ENCODE results near the gene KATNB1.
"Not testable (repeated sequence)": the region's sequence is repeated elsewhere in the genome, so short reads cannot be mapped to it uniquely, and the experiment has no call there.

The KATNB1 gene

DNA sequence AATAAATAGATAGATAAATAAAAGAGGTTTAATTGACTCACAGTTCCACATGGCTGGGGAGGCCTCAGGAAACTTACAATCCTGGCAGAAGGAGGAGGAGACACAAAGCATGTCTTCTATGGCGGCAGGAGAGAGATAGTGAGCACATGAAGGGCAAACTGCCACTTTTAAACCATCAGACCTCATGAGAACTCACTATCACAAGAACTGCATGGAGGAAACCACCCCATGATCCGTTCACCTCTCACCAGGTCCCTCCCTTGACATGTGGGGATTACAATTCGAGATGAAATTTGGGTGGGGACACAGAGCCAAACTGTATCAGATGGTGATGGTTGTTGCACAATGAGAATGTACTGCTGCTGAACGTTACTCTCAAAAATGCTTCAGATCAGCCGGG, 44.3 kb downstream of the KATNB1 start:
- DNase-seq, result not testable (repeated sequence)

DNA sequence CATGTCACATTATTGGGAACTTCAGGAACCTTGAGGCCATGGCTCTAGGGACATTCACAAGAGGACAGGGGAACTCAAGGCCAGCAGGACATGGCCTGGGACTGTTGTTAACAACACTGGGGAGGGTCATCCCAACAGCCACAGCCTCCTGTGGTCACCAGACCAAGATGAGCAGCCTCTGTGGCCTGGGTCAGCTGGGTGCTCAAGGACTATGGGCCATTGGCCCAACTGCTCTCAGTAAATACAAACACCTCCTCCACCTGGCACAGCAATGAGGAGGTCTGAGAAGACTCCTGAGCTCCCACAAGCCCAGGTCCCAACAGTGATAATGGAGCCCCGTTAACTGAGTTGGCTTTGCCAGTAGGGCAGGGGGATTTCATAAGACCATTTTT, 45.8 kb downstream of the KATNB1 start:
- no peak for DNase-seq

DNA sequence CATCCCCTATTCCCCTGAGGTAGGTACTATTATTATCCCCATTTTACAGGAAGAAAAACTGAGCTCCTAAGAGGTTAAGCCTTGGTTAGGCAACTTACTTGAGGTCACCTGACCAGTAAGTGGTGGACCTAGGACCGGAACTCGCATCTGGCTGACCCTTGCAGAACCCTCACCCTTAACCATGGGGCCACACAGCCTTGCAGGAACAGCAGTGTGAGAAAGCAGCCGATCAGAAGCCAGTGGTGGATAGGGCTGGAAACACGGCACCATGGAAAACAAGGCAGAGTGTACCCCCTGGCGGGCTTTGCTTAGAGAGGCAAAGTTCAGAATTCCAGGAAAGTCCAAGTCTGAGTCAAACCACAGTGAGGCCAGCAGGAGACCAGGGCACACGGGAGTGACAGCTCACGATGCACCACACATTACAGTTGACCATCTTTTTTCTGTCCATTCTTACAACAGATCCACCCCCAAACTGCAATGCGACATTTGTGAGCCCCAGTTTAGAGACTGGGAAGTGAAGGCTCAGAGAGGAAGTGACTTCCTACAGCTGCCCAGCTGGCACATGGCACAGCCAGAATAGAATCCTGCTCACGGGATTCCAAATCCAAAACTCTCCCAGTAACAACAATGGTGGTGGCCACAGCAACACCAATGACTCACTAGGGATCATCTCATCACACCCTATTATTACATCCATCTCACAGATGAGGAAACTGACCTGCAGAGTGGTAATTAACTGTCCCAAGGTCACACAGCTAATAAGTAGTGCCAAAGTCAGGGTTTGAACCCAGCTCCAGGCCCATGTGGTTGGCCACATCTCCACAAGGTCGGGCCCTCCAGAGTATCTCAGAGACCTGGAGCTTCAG, 46.4 kb downstream of the KATNB1 start:
- DNase-seq, result no peak

DNA sequence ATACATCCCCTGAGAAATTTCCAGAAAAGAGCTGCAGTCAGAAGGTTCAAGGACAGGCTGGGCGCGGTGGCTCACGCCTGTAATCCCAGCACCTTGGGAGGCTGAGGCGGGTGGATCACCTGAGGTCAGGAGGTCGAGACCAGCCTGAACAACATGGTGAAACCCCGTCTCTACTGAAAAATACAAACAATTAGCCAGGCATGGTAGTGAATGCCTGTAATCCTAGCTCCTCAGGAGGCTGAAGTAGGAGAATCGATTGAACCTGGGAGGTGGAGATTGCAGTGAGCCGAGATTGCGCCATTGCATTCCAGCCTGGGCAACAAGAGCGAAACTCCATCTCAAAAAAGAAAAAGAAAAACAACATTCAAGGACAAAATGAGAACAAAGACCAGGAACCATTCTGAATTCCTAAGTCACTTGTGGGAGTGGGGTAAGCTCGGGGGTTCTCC, 47.1 kb downstream of the KATNB1 start:
- not testable (repeated sequence) for DNase-seq

DNA sequence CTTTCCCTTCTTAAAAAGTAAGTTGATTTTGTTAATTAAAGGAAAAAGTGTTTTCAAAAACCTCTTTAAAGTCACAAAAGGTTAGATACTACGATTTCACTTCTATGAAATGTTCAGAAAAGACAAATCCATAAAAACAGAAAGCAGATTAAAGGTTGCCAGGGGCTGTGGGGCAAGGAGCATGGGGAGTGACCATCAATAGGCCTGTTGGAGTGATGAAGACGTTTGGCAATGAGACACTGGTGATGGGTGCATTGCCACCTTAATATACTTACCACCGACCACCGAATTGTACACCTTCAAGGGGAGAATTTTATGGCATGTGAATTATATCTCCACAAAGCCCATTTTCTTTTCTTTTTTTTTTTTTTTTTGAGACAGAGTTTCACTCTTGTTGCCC, 47.5 kb downstream of the KATNB1 start:
- DNase-seq, result no peak

DNA sequence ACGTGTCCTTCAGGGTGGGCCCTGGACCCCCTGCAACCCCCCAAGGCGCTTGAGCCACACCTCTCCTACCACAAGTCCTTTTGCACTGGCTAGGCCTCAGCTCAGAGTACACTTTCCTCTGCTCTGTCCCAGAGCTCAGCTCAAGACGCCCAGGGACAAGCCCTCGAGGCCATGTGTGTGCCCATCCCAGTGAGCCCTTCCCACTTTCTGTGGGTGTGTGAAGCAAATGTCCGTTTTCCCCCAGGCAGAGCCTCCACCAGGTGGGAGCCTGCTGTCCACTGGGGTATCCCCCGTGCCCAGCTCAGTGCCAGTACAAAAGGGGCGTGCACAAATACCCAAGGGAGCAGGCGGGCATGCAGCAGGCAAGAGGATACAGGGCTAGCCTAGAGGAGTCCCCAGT, 48.3 kb downstream of the KATNB1 start:
- no peak for DNase-seq

DNA sequence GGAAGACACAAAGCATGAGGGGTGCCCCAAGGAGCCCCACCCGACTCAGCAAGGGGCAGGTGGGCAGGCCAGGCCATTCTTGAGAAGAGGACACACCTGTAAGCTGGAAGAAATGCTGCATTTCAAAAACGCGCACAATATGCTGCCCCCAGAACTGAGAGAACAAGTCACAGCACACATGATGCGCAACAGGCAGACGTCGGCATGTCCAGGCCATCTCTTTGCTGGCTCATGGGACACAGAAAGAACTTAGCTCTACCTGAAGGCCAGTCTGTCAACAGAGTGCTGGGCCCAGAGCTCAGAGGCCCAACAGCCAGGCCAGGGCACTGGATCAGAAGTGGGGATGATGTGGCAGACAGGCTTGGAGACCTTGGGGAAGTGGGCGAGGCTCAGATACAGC, 48.8 kb downstream of the KATNB1 start:
- no peak for DNase-seq

DNA sequence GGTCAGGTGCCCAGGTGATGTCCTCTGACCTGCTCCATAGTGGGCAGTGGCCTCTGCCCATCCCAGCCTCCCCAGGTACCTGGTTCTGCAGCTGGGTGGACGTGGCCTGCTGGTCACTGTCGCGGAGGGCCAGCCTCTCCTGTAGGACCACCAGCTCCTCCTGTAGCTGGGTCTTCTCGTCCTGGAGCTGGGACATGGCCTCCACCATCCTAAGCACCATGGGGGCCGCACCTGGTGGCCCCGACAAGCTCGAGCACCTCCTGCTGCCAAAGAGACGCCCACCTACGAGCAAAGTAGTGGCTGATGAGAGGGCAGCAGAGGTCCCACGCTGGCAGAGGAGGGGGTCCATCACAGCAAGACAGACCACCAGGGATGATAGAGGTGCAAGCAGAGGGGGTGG, 49.8 kb downstream of the KATNB1 start:
- DNase-seq, result no peak

DNA sequence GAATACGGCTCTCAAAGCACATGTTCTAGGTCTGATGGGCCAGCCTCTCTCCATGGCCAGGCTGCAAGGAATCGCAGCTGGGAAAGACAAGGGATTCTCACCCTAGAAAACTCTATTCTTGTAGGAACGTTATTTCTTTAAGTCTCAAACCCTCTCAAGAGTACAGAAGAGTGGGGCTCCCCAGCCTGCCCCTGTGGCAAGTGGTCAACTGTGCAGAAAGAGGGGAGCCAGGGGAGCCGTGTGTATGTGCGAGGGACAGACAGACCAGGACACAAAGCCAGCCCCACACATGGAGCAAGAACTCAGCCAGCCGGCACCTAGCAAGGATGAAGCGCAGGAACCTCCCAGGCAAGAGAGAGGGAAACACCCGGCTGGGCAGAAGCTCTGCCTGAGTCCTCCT, 50.4 kb downstream of the KATNB1 start:
- no peak for DNase-seq

DNA sequence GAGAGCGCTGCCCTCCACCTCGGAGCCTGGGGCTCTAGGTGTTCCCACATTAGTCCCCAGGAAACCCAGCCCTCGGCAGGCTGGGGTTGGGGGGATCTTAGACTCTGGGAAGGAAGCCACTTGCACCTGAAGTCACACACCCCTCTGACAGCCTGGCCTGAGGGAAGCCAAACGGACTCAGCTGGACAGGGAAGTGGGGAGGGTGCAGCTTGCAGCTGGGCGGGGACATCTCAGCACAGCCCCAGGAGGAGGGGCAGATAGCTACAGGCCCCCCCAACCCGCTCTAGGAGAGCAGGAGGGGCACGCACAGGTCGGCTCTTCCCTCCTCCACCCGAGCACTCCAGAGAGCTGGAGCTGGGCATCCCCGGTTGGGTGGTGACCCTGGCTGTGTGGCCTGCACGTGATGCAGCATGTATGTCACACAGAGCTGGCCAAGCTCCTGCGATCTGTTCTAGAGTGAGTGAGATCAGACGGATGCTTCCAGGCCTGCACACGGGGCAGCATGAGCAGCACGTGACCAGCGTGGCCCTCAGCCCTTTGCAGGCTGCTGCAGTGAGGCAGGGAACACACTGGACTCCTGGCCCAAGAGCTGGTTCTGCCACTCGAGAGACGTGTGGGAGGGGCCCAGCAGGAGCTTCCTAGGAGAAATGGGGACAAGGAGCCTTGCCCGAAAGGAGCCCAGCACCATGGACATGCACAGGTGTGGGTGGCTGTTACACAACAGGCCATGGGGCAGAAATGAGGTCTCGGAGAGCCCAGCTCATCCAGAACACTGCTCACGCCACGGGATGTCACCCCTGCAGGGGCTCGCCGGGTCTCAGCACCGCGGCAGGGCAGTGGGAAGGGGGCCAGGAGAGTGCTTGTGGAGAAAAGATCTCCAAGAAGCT, 51.3 kb downstream of the KATNB1 start:
- DNase-seq, result no peak

DNA sequence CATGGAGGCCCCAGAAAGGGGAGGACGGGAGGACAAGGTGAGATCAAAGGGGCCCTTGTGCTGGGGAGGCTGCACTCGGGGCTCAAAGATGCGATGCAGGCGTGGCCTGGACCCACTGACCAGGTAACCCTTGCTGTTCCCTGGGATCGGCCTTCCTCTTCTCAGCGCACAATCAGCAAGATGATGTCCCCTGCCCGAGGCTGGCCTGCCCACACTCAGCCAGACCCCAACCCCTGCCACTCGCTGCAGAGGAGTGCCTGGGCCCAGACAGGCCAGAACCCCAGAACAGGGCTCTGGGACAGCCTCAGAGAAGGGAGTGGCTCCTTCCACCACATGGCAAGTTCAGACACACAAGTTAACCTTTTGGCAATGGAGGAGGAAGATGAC, 51.9 kb downstream of the KATNB1 start:
- DNase-seq, result no peak

DNA sequence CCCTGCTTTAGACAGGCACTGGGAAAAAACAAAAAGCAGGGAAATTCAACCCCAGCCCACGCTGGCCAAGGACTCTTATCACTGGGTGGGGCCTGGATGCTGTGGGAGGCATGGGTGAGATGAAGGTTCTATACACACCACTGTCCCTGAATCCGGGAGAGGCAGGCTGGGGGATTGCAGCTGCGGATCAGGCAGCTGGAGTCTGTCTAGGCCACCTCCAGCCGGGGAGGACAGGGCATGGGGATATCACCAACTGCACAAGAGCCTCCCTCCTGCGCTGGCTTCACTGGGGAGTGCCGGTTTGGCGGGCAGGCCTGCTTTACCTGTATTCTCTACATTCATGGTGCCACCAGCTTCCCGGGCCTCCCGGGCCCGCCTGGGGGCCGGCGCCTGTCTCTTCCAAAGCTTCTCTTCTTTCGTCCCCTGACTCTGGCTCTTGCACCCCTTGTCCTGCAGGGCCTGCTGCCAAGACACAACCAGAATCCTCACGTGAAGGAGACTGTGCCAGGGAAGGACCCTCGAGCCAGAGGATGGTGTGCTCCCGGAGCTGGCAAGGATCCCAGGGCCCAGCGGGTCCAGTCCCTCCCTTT, 52.8 kb downstream of the KATNB1 start:
- no peak for DNase-seq

DNA sequence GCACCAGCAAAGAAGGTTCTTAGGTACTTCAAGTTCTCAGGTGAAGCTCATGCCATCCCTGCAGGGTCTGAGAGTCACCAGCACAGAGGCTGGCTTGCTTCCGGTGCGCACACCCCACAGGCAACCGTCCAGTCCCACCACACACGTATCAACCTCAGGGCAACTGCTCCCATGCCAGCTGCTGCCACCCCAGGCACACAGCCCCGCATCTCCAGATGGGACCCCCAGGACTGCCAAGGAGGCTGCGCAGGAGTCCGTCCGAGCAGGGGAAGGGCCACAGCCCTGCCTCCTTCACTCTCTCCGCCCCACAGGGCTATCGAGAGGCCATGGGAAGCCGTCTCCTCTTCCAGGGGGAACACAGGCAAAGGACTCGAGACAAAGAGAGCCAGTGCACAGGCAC, 53.4 kb downstream of the KATNB1 start:
- no peak for DNase-seq

DNA sequence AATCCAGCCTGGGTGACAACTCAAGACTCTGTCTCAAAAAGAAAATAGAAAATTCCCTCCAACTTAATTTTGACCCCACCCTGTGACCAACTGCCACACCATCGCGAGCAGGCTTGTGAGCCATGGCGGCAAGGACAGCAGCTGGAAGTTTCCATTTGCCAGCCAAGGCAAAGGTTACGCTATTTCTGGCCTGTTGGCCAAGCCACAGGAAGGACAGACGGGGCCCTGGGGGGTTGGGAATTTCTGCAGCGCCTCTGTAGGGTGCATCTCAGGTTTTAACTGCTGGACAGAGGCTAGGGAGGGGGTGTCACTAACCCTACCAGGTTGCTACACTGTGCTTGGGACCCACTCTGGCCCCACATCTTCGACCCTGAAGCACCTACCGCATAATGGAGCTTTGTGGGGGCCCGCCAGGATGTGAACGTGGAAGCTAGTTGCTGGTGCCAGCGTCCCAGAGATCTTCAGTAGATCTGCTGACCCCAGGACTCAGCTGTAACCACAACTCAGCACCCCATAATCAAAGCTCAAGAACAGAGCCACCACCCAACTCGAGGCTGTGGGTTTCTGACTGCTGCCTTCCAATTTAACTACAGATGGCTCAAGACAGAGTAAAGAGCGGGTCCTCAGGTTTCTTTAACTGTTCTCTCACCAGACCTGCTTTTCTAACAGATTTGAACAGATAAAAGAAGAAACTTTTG, 55.8 kb downstream of the KATNB1 start:
- DNase-seq, result peak; percentile 77

DNA sequence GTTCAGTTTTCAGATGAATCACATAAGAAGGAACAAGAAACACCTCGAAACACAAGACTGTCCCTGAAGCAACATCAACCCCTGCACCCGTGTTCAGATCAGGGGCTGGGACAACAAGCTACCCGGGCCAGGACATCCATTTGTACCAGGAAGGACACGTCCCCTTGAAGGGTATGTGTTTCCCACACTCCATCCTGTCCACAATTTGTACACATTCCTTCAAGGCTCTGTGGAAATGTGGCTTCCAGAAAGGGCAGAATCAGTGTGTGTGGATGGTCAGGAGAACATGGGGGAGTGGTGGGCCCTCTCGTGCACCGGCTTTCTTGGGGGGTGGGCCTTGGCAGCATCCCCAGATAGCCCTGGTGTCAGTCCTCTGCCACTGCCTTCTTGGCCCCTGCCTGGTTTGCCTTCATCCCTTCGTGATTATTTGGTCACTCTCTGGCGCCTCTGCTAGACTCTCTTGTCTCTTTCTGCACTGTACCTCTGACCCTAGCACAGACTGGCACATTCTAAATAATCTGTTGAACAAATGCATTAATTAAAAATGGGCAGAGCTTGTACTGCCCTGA, 56.4 kb downstream of the KATNB1 start:
- DNase-seq, result peak; percentile 33

DNA sequence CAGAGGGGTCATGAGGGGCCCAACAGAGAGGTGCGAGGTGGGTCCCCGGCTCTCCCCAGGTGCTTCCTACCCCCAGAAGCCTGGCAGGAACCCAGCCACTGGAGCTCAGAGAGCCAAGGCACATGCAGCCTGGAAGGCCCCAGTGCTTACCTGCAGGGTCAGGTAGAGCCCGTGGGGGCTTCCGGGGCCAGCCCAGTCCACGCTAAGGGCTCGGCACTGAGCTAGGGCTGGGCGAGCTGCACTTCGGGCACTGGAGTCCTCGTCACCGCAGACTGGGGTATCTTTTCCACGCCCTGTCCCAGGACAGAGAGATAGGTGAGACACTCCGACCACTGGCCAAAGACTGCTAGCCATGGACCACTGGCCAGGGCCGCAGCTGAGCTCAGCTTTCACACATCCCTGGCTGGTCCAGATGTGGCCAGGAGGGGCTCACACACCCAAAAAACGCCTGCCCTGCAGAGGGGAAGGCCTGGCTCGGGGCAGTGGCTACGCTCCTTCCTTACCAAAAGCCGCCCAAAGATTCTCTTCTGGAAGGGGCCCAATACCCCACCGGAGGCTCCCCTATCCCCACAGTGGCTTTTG, 59.4 kb downstream of the KATNB1 start:
- peak; percentile 11 for DNase-seq

DNA sequence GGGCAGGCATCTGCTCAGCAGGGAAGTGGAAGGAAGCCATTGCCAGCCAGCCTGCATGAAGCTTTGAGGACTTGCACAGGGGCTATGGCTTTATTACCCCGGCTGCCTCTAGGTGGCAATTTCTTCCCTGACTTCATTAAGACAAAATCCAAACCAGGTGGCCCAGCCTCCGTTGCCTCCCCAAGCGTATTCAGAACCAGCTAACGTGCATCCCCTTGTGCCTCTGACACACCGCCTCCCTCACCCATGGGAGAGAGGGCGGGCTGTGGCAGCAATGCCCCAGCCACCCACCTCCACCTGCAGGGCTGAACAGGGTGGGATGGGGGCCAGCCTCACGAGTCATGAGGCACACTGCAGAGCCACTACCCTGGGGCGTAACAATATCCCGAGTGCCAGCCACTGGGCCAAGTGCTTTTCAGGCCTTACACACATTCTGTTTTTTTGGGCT, 59.9 kb downstream of the KATNB1 start:
- peak; percentile 53 for DNase-seq

DNA sequence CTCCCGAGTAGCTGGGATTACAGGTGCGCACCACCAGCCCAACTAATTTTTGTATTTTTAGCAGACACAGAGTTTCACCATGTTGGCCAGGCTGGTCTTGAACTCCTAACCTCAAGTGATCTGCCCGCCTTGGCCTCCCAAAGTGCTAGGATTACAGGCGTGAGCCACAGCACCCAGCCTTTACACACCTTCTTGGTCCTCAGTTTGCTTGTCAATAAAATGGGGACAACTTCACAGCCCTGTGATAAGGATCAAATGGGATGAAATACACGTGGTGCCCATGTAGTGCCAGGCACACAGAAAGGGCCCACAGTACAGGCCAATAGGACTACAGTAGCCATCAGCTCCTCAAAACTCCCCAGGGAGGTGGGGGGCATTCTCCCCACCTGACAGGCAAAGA, 60.4 kb downstream of the KATNB1 start:
- DNase-seq, result not testable (repeated sequence)

DNA sequence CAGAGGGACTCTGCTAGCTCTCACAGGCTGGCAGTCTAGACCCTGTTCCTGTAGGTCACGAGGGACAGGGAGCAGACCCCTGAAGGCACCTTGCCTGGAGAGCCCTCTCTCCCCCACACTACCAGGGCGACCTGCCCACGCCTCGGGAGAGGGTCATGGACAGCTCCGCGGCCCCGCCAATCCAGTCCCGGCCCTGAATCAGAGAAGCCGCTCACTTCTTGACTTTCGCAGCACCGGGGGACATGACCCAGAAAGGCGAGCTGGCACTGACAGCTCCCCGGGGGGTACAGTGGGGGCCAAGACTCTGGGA, 61.6 kb downstream of the KATNB1 start:
- no peak for DNase-seq

DNA sequence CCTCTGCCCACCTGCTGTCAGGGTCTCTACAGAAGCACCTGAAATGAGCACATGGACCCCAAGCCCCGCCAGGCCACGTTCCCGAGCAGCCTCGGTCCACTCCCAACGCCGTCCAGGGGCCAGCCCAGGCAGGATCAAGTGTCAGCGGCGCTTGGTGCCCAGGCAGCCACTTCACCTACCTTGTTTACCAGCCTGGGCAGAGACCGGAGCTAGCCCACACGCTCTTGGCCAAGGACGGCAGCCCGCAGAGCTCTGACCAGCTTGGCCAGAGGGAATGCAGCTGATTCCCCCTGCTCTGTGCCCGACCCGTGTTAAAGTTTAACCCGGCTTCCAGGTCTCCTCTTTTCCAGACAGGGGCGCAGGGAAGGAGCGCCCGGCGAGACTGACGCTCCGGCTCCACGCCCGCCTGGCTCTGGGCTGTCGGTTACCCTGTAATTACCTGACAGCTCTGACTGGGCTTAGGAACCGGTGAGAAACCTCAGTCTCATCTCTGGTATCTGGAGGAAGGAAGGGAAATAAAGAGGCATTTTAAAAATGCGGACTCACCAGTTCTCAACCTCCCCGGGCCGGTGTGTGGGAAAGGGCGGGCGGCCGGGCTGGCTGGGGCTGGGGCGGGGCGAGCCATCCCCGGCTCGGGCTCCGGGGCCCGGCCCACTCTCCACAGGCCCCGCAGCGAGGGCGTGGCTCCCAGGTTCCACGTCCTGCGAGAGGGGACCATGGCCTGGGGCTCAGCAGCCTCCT, 62.1 kb downstream of the KATNB1 start:
- peak; percentile 45 for DNase-seq

DNA sequence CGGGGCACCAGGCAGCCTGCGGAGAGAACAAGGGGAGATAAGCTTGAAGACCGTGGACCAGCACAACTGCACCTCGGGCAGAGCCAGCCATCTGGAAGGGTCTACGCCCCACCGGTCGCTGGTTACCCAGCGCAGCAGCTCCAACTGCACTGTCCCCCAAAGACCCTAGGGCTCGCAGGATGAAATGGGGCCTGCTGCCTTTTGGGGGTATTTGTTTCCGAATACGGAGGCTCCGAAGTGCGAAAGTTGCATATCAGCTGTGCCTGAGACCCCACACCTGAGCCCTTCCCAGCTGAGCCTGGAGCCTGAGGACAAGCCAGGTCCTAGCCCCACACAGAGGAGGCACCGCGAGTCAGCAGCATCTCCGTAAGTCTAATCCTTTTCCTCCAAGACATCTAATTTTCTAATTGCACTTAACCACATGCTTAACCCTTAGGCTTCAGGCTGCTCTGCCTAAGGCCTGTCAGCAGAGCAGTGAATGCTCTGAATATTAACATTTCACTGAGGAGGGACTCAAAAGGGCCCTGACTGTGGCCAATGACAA, 62.8 kb downstream of the KATNB1 start:
- no peak for DNase-seq
